Right lobe of liver (tissue), 4 donors: Measurements from ENCODE around the gene ZNF362.

Experiments used
- CTCF ChIP-seq, 4 donors: fragments of 200-600 bp in 3 of 4; fragments of 450-650 bp in 1 of 4; IDR thresholded peaks; one replicate each; pipeline versions ENCODE4 v1.5.1 to v1.8.0; 2016 to 2022; ENCODE audit warnings: antibody characterized with exemption in 4 of 4, mild to moderate bottlenecking in 2 of 4
- POLR2A ChIP-seq: fragments of 450-650 bp; IDR thresholded peaks from one replicate; pipeline ENCODE4 v1.6.1; 2017; ENCODE audit warnings: antibody characterized with exemption, mild to moderate bottlenecking
- donor health status: DM: no; HTN: no; CAD: no.
- donor health status: DM: no; HTN: no; CAD: no.
- donor health status: DM: no; HTN: yes; CAD: no.

GRCh38 chr1:33254491-33254890 lies 1.8 kb upstream of the ZNF362 start:
- no peak for TF ChIP-seq CTCF (IDR thresholded peaks at IDR 0.05)
- no peak for TF ChIP-seq POLR2A
